GM19463 (cell line): ENCODE results near the gene TGFBRAP1.
"Not testable (repeated sequence)": the region's sequence is repeated elsewhere in the genome, so short reads cannot be mapped to it uniquely, and the experiment has no call there.

ENCODE experiments used
- ATAC-seq: cut with Tn5 transposase; IDR thresholded peaks from one replicate; pipeline ENCODE4 v1.9.1; 2021; ENCODE audit warnings: mild to moderate bottlenecking, moderate library complexity; ENCODE audit not compliant: unreplicated experiment

Gene TGFBRAP1

DNA sequence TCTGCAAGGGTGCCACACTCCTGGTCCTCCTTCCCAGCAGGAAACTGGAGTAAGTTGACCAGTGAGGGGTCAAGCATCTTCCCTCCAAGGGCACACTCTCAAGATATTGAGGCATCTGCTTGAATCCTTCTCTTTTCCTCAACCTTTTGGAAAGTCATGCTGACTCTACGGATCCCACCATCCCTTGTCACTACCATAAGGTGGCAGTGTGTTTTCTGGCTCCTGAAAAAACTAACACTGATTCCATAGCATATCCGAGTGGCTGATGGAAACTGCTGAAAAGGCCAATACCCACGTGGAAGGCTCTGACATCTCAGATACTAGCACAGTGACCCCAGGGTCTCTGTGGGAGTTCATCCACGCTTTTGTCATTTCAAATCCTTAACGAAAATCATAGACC is 50.9 kb downstream of the TGFBRAP1 start:
- no peak for ATAC-seq

DNA sequence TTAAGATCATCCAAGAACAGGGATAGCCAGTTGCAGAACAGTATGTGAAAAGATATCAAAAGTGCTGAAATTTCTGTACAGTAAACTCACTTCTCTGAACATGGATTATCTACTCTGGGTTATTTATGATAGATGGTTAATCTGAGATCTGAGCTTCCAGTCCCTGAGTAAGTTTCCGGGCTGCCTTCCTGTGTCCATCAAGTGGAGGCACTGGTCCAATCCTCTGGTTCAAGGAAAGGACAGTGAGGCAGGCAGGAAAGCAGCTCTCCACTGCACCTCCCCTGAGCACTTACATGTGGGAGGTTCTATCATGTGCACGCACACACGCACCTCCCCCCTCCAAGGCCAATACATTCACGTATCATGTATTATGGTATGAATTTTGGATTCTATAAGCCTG is 55.5 kb downstream of the TGFBRAP1 start:
- ATAC-seq, result no peak

DNA sequence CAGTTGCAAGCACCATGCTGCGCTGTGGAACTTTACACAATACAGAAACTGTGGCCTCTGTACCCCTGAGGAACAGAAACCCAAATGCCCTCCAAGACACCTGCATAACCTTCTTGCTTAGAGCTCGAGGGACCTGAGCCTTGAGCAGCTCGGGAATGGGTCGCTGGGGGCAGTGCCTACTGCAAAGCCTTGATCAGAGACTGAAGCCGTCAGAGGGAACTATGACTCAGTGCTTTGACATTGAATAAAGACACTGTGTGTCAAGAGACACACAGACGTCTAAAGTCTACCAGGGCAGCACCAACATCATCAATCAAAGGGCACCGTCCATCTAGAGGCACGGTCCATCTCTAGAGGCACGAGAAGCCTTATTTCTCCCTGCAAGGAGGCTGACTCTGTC is 57.4 kb downstream of the TGFBRAP1 start:
- ATAC-seq, result no peak

DNA sequence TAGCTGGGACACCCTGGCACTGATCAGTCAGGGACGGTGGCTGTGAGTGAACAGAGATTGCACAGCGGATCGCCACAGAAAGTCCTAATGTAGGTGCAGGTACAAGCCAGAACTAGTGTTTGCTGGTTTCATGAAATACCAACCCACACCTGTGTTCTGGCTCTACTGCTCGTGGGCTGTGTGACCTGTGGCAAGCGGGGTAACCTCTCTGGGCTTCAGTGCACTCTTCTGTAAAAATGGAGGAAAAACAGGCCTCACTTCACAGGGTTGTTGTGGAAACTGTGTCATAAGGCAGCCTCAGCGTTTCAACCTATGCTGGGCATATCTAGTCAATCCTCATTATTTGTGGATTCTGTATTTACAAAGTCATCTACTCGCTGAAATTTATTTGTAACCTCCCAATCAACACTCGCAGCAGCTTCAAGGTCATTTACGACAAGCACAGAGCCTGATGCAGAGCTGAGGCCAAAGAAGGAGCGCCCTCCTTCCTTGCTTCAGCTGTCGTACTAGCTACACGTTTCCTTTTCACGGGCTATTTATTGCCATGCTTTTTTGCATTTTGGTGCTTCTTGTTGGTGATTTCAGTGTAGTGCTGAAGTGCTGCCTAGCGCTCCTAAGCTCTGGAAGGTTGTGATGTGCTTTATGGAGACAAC is 58.0 kb downstream of the TGFBRAP1 start:
- ATAC-seq, result no peak

DNA sequence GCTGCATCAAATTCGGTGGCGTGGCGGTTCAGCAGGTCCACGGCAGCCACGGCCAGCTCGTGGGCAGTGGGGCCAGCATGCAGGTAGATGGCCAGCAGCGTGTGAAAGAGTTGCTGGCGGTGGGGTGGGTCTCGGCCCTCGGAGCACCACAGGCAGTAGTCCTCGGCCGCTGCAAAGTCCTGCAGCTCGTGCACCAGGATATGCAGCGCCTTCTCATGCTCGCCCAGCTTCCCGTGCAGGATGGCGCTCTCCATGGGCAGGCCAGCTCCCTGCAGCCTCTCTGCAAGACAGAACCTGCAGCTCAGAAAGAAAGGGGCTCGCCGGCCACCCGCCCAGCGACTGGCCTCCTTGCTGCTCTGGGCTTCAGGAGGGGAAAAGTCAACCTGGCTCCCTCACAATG is 60.1 kb downstream of the TGFBRAP1 start:
- no peak for ATAC-seq

DNA sequence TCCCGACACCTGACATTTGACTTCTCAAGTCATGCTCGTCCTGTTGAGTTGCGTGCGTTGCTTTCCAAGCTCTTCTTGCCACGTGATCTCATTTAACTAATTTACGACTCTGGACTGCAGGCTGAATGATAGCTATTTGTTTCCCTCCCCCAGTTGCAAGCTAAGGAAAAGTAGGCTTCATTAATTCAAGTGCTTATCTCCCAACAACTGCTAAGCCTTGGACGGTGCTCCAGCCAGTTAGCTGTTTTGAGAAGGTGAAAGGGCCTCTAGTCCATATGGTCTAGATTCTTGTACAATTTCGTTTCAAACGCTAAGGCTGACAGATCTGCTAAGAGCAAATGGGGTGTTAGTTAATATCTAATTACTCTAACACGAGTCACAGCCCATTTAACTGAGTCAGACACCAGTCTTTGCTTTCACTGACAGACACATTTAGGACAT is 66.9 kb downstream of the TGFBRAP1 start:
- ATAC-seq, result no peak

DNA sequence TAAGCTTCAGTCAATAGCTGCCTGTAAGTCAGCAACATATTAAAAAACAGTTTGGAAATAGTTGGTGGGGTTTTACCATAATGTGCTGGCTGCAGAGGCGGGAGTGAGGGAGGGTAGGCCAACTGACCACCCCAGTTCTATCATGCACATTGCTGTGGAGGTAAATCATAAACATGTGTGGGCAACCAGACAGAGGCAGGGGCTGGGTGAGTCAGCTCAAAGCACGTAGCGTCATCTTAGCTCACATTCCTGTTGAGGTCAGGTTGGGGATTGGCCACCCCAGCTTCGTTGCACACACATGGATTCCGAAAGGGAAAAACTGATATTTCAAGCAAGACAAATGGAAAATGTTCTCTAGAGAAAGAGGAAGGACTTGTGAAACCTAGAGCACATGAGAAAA is 68.5 kb downstream of the TGFBRAP1 start:
- ATAC-seq, result no peak

DNA sequence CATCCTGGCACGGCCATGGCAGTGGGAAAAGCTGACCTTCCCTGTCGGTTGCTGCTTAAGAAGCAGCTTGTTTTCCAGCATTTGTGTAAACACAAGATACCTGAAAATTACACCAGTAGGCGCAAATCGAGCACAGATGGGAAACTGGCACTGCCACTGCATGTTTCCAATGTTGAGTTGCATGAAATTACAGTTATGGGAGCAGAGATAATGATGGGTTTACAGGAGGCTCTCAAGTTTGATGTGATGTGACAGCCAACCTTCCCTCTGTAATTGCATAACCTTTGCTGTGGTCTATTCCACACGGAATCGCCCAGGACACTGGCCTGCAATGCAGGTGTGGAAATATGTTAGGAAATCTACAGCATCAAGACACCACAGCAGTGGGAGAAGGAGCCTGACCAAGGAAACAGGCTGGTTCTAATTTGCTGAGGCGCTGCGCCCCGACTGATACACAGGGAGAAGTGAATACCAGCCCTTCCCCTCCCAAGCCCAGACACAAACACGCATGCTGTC is 70.6 kb downstream of the TGFBRAP1 start:
- ATAC-seq, result no peak

DNA sequence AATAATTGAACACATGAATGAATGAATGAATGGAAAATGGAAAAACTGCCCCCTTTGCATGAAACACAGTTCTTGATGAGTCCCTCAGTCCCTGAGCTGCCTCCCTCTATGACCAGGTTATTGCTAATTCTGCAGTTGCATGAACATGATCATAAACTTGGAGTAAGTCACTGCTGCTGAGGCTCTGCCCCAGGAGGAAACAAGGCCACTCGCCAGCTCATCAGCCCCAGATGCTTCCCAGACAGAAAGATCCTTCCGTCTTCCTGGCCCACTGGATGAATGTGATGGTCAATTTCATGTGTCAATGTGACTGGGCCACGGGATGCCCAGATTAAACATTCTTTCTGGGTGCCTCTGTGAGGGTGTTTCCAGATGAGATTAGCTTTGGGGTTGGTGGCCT is 71.6 kb downstream of the TGFBRAP1 start:
- no peak for ATAC-seq

DNA sequence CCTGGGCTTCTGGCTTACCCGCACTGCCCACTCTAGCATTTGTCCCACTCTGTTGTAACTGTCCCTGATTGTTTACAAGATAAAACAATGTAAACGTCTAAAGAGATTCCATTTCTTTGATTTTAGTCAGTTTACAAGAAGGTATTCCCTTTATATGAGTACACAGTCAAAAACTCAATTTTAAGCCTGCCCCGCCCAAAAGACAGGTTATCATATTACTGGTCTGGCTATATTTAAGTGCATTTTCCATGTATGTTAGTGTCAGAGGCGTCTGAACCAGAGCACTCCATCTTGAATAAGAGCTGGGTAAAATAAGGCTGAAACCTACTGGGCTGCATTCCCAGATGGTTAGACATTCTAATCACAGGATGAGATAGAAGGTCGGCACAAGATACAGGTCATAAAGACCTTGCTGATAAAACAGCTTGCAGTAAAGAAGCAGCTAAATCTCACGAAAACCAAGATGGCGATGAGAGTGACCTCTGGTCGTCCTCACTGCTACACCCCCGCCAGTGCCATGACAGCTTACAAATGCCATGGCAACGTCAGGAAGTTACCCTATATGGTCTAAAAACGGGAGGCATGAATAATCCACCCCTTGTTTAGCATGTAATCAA is 73.0 kb downstream of the TGFBRAP1 start:
- ATAC-seq, result no peak

DNA sequence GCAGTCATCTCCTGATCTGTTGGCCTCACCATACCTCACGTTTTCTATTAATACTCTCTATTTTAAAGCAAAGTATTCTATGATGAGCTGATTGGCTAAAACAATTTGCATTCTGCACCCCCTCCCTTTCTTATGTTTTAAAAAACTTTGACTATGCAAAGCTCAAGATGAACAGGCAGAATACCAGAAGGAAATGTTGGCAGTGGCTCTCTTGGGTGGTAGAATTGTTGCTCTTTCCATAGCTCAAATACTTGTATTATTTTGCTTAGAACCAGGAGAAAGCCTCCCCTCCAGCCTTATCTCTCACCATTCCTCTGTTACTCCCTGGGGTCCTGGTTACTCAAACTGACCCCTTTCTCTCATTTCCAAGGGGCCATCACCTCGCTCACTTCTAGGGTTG is 73.6 kb downstream of the TGFBRAP1 start:
- ATAC-seq, result no peak

DNA sequence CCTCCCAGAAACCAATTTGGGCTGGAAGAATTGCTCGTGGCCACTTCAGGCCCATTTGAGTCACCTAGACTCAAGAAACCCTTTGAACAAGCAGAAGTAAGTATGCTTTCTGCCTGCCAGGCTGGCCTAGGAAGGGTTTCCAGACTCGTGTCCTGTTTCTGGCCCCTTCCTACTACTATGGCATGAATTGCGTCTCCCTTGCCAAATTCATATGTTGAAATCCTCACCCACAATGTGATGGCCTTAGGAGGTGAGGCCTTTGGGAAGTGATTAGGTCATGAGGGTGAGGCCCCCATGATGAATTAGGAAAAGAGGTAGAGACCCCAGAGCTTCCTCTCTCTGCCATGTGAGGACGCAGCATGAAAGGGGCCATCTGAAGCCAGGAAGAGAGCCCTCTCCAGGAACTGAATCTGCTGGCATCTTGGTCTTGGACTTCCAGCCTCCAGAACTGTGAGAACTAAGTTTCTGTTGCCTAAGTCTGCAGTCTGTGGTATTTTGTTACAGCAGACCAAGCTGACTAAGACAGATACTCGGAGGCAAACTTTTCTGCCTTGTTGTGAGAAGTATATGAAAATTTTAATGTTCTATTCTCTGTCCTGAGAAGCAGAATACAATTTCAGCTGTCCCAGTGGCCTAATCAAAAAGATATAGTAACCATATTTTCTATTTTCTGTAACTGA is 74.9 kb downstream of the TGFBRAP1 start:
- ATAC-seq, result no peak

DNA sequence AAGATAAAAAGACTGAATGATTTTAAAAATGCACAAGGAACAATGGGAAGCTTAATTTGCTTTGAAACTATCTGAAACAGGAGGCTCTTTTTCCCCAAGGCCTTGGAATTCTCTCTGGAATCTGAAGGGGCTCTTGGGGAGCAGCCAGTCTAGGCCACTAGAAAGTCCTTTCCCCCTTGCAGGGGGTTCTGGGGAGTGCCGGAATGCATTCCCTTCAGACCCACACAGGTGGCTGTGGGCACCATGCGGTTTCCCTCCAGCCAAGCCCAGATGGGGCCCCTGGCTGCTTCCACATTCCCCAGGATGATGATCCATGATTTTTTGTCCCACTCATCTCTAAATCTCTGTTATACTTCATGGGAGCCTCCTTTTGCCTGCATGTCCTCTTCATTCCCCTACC is 77.3 kb downstream of the TGFBRAP1 start:
- no peak for ATAC-seq

DNA sequence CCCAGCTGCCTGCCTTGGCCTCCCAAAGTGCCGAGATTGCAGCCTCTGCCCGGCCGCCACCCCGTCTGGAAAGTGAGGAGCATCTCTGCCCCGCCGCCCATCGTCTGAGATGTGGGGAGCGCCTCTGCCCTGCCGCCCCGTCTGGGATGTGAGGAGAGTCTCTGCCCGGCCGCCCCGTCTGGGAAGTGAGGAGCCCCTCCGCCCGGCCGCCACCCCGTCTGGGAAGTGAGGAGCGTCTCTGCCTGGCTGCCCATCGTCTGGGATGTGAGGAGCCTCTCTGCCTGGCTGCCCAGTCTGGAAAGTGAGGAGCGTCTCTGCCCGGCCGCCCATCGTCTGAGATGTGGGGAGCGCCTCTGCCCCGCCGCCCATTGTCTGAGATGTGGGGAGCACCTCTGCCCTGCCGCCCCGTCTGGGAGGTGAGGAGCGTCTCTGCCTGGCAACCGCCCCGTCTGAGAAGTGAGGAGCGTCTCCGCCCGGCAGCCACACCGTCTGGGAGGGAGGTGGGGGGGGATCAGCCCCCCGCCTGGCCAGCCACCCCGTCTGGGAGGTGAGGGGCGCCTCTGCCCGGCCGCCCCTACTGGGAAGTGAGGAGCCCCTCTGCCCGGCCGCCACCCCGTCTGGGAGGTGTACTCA is 78.4 kb downstream of the TGFBRAP1 start:
- not testable (repeated sequence) for ATAC-seq

DNA sequence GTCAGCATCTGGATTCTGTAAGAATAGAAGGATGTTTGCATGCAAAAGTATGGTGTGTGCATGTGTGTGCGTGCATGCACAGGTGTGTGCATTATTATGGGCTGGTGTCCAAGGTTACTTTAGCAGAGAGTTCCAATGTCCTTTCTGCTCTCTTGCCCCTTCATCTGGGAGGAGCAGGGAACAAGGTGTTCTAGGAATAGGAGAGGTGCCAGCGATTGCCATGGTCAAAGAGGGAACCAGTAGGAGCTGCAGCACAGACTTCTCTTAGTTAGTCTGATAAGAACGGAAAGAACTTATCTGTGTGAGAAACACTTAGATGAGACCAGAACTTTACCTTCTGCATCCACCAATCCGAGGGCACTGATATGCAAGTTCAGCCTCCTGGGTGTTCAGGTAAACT is 79.6 kb downstream of the TGFBRAP1 start:
- no peak for ATAC-seq

DNA sequence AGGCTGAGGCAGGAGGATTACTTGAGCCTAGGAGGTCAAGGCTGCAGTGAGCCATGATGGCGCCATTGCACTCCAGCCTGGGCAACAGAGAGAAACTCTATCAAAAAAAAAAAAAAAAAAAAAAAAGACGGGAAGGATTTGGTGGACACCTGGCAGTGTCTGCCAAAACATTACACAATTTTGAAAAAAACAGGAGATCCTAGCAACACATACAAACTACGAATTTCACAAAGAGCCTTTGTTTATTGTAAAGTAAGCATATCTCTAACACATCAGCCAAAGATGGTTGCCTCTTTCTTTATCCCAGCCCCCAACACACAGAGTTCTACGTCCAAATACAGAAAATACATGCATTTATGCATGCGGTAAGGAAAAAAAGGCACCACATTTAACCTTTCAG is 80.4 kb downstream of the TGFBRAP1 start:
- ATAC-seq, result no peak

DNA sequence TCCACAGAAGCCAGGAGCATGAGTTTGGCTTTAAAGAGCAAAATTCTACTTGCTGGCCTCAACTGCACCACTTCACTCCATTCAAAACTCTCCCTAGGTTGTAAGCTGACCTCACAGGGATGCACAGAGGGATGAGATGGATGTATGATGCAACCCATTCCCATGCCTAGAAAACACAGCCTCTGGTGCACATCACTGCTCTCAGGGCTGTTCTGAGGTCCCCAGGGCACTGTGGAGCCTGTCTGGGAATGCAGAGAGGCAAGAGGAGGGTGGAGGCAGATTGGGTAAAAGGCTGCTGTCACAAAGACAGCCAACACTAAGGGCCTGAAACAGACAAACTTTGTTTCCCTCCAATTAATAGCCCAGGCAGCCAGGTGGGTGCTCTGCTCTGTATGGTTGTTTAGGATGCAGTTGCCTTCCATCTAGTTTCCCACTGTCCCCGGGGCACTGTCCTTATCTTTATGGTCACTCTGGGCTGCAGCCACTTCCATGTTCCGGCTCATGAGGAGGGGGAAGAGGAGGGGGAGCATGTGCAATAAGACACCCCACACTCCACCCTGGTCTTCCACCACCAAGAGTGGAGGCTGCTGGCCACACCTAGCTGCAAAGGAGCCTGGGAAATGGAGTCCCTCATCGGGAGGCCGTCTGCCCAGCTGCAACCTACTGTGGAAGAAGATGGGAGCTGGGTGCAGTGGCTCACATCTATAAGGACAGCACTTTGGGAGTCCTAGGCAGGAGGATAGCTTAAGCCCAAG is 81.0 kb downstream of the TGFBRAP1 start:
- no peak for ATAC-seq

DNA sequence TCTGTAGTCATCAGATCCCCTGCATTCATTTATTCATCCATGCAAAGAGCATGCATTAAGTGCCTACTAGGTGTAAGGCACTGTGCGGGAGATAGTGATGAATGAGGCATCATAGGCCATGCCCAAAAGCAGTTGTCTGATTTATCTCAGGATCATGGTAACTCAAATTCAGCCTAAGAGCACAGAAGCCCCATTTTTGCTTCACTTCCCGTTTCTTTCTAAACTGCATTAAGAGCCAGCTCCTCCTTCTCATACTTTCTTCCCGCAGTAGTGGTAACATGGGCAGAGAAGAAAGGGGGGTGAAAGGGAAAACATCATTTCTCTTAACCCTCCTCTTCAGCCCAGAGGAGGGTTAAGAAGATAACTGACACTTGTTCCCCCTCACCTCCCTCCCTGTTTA is 85.1 kb downstream of the TGFBRAP1 start:
- ATAC-seq, result no peak

DNA sequence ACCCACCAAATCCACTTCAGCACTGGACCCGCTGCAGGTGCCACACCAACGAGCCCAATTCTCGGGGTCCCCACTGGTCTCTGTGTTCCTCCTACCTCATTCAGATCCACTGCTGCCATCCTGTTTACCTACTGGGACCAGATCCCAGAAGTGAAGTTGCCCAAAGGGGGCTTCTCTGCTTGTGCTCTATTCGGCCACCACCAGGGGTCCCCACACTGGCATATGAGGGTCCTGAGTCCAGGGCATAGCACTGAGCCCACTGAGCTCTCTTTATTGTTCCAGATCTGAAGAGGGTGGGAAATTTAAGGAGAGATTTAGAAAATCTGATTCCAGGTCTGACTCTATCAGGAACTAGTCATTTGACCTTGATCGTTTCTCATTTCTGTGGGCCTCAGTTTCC is 85.6 kb downstream of the TGFBRAP1 start:
- ATAC-seq, result no peak

DNA sequence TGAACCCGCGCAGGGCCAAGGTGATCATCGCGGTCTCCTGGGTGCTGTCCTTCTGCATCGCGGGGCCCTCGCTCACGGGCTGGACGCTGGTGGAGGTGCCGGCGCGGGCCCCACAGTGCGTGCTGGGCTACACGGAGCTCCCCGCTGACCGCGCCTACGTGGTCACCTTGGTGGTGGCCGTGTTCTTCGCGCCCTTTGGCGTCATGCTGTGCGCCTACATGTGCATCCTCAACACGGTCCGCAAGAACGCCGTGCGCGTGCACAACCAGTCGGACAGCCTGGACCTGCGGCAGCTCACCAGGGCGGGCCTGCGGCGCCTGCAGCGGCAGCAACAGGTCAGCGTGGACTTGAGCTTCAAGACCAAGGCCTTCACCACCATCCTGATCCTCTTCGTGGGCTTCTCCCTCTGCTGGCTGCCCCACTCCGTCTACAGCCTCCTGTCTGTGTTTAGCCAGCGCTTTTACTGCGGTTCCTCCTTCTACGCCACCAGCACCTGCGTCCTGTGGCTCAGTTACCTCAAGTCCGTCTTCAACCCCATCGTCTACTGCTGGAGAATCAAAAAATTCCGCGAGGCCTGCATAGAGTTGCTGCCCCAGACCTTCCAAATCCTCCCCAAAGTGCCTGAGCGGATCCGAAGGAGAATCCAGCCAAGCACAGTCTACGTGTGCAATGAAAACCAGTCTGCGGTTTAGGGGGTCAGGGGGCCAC is 87.1 kb downstream of the TGFBRAP1 start:
- ATAC-seq, result no peak
